ENCODE data around the gene MTMR3.

Gene MTMR3

DNA sequence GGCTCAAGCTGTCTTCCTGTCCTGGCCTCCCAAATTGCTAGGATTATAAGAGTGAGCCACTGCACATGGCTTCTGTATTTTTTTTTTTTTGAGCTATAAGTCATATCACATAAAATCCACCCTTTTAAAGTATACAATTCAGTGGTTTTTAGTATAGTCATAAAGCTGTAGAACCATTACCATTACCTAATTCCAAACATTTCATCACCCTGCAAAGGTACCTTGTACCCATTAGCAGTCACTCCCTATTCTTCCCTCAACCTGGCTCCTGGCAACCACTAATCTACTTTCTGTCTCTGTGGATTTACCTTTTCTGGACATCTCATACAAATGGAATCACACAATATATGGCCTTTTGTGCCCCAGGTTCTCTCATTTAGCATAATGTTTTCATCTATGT is 84.5 kb downstream of the MTMR3 start:
- DNase-seq (ENCODE audit: low read depth) = no peak

DNA sequence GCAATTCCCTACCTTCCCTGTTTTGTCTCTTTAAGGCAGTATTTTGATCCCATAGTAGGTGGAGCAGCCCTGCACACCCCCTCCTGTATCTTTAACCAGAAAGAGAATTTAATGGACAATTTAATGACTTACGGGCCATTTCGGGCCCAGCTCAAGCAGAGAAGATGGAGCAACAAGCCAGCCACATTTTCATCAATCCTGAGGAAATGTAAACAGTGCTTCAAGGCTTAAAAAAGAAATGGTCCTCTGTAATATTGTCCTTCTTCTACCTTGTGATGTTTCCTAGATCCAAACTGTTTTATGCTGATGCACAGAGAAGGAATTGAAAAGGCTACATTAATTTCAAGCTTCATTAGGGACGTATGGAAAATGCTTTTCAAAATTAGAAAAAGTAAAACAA is 88.6 kb downstream of the MTMR3 start:
- DNase-seq (ENCODE audit: low read depth) = no peak

DNA sequence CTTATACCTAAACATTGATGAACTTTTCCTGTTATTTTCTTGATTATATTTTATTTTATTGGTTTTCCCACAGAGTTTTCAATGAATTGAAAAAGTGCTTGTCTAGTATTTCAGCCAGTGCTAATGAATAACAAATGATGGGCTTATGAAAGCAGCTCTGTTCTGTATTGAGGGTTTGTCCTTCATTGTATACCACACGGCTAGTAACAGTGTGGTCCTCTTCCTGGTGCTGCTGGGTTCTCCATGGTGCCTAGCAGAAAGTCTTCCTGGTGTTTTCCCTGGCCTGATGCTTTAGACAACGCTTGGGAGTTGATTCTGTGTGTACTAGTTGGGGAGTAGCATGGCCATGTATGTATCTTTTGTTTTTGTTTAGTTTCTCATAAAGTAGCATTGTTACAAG is 89.1 kb downstream of the MTMR3 start:
- no peak for DNase-seq (ENCODE audit: low read depth)

DNA sequence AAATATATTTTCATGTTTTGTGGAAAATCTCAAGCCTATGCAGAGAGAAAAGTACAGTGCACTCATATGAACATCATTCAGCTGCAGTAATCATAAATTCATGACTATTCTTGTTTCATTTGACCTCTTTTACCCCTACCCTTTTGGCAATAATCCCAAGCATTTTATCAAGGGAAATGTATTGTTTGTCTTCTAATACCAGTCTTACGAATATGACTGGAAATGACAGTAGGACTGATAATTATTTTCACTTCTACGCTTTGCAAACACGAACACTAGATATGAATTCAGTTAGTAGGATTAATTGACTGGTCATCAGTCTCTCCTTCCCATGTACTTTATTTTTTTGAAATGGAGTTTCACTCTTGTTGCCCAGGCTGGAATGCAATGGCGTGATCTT is 90.3 kb downstream of the MTMR3 start:
- no peak for DNase-seq (ENCODE audit: low read depth)

DNA sequence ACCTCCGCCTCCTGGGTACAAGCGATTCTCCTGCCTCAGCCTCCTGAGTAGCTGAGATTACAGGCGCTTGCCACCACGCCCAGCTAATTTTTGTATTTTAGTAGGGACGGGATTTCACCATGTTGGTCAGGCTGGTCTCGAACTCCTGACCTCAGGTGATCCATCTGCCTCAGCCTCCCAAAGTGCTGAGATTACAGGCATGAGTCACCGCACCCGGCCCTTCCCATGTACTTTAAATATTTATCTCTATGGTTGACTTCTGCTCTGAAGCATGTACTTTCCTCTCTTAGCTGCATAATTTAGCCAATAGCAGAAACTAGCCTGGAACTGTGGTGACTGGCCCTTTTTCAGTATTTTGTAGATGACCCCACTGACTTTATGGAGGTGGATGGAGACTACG is 90.7 kb downstream of the MTMR3 start:
- peak; percentile 12 for DNase-seq (ENCODE audit: low read depth)

DNA sequence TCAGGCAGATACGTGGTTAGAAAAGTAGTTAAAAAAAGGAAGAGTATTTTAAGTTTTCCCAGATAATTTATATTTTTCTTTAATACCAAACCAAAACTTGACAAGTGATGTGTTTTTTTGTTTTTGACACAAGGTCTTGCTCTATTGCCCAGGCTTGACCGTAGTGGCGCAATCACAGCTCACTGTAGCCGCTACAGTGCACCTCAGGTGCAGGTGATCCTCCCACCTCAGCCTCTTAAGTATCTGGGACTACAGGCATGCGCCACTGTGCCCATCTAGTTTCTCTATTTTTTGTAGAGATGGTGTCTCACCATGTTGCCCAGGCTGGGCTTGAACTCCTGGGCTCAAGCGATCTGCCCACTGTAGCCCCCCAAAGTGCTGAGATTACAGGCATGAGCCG is 92.5 kb downstream of the MTMR3 start:
- DNase-seq (ENCODE audit: low read depth) = no peak

DNA sequence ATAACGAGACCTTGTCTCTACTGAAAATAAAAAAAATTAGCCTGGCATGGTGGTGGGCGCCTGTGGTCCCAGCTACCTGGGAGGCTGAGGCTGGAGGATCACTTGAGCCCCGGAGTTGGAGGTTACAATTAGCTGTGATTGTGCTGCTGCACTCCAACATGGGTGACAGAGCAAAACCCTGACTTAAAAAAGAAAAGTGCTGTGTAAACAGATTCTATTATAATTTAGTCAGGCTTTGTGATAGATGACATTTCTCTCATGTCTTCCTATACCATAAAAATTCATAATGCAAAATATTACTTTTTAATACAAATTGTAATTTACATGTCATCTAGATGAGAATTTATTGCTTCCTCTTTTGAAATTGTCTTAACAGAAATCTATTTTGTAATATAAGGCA is 94.1 kb downstream of the MTMR3 start:
- no peak for DNase-seq (ENCODE audit: low read depth)

DNA sequence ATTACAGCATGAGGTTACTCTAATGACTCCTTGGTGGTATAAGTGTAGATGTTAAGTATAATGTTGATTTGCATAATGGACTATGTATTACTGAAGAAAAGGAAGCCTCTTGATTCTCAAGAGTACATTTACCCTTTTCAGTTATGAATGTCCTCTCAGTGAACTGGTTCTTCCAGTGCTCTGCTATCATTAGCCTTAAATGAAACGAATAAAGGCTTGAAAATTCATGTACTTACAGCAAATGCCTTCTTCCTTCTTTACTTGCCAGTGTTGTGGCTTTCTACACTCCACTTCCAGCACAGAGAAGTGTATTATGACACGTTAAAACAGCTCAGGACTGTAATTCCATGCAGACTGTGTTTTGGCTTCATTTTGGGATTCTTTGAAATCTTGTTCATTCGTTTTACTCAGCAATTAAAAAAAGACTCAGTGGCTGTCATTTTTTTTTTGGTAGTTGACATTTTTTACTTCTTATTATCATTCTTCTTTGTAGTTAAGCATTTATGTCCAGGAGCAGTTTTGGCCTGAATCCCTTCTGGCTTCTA is 96.9 kb downstream of the MTMR3 start:
- DNase-seq (ENCODE audit: low read depth) = no peak

DNA sequence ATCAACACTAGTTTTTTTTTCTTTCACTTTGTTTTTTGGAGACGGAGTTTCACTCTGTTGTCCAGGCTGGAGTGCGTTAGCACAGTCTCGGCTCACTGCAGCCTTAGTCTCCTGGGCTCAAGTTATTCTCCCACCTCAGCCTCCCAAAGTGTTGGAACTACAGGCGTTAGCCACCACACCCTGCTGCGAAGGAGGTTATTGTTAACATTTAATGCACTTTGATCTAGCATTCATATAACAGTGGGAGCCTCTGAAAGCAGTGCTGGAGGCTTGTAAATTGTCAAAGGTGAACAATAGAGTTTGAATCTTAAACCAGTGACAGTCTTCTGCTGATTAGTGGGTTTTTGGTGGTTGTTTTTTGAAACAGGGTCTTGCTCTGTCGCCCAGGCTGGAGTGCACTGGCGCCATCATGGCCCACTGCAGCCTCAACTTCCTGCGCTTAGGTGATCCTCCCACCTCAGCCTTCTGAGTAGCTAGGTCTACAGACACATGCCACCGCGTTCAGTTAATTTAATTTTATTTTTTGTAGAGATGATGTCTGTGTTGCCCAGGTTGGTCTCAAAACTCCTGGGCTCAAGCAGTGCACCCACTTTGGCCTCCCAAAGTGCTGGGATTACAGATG is 100.4 kb downstream of the MTMR3 start:
- DNase-seq (ENCODE audit: low read depth) = no peak

DNA sequence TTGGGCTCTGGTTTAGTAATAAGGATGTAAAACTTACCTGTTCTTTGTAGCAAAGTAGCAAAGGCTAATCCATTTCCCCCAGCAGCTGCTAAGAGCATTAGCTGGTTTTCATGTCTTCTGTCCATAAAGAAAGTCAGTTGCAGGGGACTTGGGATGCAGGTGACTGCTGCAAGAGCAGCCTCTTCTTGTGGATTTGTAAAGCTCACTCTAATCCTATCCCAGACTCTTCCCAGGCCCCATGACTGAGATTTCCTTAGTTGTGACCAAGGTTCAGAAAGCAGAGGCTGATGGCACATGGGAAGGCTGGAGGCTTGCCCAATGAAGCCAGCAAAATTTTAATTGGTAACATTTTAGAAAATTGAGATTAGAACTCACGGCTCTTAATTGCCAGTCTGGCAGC is 102.9 kb downstream of the MTMR3 start:
- DNase-seq (ENCODE audit: low read depth) = no peak

DNA sequence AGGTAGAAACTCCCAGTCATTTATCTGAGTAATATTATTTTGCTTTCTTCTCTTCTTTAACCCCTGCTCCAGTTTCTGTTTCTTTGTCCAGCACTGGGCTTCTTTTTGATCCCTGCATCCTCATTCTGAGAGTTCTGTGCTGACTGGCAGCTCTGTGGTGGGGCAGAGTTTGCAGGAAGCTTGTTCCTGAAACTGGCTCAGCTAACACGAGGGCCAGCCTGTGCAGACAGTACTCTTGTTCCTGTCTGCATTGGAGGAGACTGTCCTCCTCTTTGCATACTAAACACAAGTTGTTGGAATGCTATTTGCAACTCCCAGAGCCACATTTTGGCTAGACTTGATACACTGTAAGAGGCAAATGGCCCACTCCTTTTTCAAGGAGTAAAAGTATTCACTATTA is 104.2 kb downstream of the MTMR3 start:
- DNase-seq (ENCODE audit: low read depth) = no peak

DNA sequence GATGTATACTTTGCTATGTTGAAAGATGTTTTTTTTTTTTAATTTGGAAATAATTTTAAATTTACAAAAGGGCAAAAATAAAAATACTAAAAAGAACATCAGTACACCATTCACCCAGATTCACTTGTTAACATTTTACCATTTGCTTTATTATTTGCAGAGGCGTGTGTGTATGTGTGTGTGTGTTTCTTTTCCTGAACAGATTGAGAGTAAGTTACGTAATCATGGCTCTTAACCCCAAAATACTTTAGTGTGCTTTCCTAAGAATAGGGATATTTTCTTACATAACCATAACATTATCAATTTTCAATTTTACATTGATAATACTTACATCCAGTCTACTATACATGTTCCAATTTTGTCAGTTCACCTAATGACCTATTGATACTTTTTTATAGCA is 105.7 kb downstream of the MTMR3 start:
- DNase-seq (ENCODE audit: low read depth) = no peak

DNA sequence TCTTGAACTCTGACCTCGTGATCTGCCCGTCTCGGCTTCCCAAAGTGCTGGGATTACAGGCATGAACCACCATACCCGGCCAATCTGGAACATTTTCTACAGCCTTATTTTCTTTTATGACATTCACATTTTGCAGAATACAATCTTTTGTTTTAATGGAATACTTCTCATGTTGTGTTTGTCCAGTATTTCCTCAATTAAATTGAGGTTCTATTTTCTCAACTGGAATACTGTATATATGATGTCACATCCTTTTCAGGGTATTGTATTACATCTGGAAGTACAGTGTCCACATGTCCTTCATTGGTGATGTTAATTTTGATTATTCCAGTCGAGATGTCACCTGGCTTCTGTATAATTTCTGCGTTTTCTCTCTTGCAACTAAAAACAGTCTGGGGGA is 106.5 kb downstream of the MTMR3 start:
- no peak for DNase-seq (ENCODE audit: low read depth)

DNA sequence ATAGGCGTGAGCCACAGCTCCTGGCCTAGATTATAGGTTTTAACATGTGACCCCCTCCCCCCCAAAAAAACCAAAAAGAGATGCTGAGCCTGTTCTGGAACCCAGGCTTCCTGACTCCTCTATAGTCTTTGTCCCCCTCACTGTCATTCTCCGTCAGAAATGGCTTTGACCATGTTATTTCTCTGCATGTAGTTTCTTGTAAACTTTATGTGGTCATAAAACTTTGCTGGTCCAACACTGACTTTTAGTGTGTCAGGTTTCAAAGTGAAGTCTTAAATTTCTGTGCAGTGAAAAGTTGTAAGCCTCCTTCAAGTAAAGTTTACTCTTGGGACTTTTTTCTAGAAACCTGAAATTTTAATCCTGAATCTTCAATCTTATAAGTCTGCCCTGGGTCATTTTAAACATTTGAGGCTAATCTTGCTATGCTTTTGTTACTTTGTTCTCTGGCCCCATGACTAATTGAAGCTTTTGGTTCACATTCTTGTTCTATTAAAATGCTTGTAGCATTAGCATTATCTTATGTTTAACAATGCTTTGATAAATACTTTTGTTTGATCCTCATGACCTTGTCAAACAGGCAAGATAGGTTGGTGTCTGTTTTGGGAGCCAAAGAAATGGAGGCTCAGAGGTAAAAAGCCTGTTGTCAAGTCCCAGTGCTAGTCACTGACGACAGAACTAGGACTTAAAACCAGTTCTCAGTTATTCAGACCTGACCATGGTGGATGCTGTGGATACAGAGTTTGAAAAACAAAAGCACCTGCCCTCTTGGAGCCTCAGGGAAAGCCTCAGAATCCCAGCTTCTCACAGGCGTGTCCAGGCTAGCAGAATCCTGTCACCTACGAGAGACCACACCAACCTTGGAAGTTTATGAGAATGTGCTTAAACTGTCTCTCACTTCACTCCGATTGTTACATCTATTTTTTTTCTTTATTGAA is 109.6 kb downstream of the MTMR3 start:
- peak; percentile 13 for DNase-seq (ENCODE audit: low read depth)

DNA sequence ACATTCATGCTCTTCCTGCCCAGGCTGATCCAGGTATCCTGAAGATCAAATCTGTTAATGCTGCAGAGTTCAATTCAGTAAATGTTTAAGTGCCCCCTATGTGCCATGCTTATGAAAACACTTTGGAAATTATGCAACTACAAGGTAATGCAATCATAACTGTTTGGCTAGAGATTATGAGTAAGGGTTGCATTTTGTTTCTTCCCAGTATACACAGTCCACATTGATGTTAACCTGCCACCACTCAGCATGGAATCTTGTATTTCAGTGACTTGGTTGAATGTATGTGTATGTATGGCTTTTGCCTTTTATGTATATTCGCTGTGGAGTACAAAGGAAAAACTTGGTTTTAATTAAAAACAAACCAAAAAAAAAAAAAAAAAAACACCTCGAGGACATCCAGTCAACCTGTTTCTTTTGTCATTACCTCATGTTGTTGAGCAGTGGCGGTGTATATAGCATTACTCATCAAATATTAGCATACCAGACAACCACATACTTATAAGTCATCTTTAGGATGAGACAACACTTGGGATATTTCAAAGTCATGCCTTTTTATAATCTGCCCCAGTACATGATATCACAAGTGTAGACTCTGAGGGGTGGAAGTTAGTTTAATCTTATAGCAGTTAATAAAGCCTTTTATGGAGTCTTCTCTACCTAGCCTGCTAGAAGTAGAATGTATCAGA is 111.2 kb downstream of the MTMR3 start:
- peak; percentile 93 for DNase-seq (ENCODE audit: low read depth)

DNA sequence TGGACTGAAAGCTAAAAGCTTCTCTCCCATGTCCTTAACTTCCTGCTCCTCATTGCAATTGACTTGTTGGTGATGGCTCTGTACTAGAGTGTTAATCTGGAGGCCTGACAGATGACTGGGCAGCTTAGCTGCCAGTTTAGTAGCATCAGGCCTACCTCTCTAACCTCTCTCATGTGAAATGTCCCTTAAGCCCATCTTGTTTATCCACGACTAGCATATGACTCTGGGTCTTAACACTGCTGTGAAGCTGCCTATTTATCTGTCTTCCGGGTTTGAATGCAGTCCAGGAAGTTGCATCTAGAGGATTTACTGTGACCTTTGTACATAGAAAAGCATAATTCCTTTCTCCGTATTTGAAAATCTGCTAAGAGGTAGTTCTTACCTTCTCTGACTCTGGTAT is 112.0 kb downstream of the MTMR3 start:
- peak; percentile 46 for DNase-seq (ENCODE audit: low read depth)

DNA sequence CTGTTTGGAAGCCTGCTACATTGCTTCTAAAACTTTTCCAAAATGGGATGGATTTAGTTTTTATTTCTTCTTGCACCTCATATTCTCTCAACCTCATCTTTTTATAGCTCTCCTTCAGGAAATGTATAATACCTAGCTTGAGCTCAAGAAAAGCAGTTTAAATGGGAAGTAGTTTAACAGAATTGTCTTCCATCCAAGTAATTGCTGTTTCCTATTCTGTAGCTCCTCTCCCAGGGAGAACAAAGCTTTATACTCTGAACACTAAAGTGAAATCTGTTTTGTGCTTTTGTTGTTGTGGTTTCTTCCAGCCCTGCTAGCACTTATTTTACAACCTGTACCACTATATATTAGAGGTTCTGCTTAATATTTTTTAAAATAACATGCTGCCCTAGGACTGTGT is 114.1 kb downstream of the MTMR3 start:
- DNase-seq (ENCODE audit: low read depth) = no peak

DNA sequence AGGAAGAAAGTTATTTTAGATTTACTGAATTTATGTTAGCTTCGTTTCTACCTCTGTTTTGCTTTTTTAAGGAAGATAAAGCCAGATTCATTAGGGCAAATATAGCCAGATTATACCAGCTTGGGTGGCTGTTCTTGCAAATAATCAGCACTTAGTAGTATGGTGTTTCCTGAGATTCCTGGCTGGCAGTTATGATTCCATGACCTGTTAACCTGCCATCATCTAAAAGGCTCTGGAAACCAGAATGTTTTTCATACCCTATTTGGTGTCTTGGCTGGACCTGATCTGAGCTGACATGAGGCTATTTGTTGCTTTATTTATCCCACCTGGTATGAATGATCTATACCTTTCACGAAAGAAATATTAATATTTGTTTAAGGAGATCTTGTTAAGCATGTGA is 114.5 kb downstream of the MTMR3 start:
- no peak for DNase-seq (ENCODE audit: low read depth)

DNA sequence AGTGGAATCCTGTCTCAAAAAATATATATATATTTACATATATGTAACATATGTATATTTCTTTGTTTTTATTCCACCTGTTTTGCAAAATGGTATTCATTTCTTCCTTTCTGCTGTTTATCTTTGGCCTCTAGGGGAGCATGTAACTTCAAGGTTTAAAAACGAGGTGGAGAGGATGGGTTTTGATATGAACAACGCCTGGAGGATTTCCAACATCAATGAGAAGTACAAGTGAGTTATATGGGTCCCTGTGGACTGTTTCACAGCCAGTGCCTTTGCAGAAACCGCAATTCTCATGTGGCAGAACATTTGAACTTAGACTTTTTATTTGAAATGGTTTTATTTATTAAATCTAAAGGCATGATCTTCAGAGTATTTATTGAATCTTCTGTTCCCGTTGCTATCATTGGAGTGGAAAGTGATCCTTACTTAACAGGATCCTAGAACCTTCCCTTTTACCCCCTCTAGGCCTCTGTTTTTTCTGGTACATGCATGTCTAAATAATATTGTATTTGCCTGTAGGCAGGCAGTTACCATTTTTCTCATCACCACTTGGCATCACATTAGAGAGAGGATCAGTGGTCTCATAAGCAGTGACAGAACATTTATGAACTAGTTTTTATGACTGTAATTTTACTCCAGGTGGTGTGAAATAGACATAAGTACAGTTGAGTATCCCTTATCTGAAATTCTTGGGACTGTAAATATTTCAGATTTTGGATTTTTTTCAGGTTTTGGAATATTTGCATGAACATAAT is 115.8 kb downstream of the MTMR3 start:
- no peak for DNase-seq (ENCODE audit: low read depth)

DNA sequence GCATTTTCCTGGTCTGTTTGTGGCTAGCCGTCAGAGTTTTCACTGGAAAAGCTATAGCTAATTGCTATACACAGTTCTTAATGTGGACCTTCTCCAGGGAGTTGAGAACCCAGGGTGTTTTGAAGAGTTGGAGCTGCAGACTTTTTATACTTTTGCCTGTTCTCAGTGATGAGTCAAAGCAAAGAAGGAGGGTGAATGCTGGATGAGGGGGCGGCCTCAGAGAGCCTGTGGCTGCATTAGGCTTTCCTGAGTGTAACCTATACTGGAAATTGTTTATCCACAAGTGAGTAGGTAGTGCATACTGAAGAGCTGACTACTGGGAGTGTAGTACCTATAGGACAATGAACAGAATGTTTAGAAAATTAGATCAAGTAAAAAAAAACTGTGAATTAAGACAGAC is 117.6 kb downstream of the MTMR3 start:
- DNase-seq (ENCODE audit: low read depth) = peak; percentile 61

DNA sequence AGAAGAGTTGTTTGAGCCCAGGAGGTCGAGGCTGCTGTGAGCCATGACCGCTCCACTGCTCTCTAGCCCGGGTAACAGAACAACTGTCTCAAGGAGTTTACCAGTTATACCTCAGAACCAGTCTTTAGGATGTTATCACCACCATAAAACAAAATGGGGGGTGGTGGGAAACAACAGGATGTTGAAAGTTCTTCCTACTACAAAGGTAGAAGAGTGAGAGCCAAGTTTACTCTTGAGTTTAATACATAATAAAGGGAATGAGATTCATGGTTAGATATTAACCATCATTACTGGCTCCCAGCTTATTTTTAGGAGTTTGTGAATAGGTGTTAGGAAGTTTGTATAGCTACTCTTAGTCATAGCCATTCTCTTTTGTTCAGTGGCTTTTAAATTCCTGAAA is 118.5 kb downstream of the MTMR3 start:
- no peak for DNase-seq (ENCODE audit: low read depth)

DNA sequence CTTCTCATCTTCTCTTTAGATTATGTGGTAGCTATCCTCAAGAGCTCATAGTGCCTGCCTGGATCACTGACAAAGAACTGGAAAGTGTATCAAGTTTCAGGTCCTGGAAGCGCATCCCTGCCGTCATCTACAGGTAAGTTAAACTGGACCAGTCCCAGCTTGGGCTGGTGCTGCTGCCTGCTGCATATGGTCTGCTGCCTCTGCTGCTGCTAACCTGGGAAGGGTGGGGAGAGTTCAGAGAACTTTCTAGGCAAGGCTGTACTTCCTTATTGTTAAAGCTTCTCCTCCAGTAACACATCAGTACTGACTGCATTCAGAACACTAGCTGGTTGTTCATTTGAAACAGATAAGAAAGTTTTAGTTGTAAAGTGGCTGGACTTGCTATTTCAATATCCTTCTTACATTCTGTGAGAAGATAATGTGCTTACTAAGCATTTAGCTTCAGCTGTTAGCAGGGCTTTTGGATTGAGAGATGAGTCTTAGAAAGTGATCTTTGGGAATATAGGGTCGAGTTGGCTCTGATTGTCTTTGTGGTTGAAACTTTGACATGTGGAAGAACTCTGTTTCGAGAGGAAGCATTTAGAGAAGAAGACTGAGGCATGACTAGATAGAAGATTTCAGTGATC is 120.0 kb downstream of the MTMR3 start:
- no peak for DNase-seq (ENCODE audit: low read depth)

Measured in ELR (cell line).